Limb (tissue), 2 donors: ENCODE results near the gene KCNJ1.

ENCODE experiments used
- DNase-seq, 2 donors: peaks; one replicate each; pipeline ENCODE4 v3.0.0-alpha.2; 2016; ENCODE audit errors: extremely low spot score in 2 of 2

Gene KCNJ1

DNA sequence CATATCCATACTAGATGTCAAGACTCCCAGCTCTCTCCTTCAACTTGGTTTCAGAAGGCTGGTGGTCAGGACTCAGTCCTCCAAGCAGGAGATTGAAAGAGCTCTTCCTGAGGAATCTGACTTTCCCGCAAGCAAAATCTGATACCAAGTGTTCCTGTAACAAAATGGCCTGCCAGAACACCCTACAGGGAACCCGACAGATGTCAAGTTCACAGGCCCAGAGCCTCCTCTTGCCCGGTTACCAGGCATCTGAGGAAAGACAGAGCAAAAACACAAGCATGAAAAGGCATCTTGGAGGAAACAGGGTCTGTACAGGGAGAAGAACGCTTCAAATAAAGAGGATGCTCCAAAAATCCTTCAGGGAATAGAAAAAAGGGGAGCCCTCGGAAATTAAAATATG, 15.4 kb upstream of the KCNJ1 start:
- DNase-seq, result no peak

DNA sequence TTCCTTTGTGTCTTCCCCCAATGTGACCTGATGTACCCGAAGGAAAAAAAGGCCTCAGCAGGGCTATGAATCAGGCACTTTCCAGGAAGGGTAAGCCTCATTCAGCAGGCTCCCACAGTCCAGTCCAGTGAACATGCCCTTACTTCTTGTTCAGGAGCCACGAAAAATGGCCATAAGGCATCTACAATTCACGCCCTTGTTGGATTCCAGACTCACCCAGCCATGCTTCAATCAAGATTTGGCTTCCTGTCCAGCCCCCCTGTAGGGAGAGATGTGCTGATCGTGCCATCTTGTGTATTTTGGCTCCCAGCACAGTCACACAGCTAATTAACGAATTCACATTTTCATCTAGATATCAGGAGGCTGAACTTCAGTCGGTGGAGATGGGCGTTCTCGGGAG, 14.1 kb upstream of the KCNJ1 start:
- no peak for DNase-seq

DNA sequence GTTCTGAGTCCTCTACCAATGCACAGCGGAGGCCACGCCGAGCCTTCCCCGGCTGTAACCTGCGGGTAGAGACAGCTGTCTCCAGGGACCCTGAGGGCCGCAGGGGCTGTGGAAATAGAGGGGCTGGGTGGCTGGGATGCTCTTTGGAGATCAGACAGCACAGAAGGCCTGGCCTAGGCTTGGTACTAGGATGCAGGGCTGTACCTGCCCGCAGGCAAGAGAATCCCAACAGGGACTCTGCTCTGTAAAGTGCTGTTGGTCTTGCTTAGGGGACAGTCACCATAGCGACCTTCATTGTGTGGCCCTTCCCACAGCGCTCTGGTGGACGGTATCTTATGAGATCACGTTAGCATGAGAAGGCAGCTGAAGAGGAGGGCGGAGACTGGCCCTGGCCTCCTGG, 12.7 kb upstream of the KCNJ1 start:
- no peak for DNase-seq

DNA sequence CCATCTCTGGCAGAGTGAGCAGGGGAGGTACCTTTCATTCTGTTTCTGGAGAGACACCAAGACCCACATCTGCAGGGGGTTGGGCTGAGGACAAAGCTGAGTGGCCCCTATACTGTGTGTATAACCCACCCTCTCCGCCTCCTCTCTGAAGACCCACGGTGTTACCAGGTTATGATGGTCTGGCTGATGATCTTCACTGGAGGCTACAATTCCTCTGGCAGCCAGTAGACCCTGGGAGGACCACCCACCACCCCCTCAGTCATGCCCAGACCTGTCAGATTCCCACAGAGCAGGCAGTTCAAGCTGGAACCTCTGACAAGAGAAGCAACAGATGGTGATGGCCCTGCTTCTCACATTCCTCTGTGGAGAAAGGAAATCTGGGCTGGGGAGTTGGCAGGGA, 11.4 kb upstream of the KCNJ1 start:
- no peak for DNase-seq

DNA sequence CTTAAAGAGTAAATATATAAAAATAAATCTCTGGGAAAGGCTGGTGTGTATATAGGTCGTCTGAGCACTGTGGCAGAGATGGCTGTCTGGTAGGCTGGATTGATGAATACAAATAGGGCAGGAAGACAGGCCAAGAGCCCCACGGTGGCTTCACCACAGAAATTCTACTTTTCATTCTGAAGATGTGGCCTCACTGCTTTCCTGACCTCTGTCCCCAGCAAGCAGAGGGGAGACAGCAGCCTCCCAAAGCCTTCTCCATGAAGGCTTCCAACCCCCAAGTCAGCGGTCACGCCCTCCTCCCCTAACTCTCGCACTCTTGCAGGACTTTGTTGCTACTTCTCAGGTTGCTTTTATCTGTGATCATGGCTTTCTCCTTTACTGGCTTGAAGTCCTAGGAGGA, 10.6 kb upstream of the KCNJ1 start:
- DNase-seq, result no peak

DNA sequence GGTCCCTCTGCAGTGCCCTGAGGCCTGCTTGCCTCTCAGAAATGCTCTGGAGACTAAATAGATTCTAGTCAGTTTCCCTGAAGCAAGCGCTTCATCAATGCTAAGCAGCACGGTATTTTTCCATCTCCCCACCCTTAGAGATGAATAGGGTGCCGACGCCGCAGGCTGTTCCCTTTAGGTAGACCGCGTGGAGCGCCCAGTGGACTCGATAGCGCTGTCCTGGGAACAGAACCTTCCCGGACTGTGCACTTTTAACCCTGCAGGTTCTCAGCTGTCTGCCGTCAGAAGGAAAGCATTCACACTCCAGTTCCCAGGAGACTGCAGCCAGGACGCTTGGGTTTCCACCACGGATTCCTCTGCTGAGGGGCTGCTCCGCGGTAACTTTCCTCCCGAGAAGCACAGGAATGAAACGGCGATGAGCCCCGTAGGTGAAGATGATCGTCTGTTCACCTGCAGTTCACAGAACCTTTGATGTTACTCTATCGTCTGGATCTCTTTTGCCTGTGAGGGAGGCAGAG, 9.1 kb upstream of the KCNJ1 start:
- DNase-seq, result no peak

DNA sequence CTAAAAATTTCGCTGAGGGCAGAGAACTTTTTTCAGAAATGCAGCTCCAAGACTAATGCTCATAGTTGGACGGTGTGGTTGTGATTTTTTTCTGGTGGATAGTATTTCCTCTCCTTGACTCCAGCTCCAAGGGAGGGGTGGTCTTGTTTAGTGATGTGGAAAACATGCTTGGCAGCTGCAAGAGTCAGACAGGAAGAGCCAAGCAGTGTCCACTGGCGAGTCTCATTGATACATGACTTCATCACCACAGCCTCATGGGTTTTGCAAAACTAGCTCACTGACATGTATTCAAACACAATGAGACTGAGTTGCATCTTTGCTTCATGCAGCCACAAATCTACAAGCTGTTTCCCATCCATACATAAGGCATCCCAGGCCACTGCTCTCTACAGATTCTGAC, 7.3 kb upstream of the KCNJ1 start:
- DNase-seq, result peak in 1 of 2 donors; percentile 20

DNA sequence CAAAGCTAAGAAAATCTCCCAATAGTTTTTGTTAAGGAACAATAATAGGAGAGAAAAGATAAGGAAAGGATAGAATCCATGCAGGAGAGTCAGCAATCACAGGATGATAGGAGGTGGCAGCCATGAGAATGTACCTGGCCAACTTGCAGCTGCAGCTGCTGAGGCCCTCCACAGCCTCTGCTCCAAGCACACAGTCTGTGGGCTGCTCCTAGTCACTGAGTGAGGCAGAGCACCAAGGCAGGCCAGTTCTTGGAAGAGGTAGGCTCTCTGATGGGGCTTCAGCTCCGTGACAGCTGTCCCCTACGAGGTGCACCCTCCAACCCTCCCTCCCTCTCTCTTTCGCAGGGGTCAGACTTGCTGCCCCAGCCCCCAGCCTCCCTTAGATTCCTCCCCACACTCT, 5.5 kb upstream of the KCNJ1 start:
- no peak for DNase-seq

DNA sequence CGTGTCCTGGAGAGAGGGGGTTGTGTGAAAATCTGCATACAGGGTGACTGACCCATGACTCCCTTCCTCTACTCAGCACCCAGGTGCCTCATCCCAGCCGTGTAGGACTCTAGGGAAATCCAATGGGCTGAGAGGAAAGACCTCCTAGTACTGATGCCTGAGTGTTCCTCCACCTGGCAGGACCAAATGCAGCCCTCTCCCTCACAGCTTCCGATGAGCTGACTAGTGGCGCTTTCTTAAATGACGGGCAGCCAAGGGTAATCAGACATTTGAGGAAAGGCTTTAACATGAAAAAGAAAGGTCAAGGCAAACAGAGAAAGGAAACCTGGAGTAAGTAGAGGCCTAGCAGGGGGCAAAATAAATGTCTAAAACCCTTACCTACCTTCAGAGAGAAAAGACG, 5.0 kb upstream of the KCNJ1 start:
- DNase-seq, result no peak

DNA sequence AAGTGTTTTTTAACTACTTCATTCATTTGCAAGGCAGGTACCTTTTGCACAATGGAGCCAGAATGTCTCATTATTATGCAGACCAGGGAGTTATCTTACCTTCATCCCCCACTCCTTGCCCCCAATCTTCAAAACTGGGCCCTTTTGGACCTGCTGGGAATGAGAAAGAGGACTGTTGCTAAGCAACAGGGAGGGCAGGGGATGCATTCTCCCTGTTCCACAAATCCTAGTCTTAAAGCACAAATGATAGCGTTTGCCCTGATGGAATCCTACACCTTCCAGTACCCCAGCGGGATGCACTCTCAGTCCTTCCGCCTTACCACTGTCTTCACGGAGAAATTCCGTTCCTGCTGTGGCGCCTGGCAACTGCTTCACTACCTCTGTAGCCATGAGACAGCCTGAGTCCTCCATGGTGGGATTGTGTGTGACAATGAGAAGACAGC, 4.1 kb upstream of the KCNJ1 start:
- no peak for DNase-seq

DNA sequence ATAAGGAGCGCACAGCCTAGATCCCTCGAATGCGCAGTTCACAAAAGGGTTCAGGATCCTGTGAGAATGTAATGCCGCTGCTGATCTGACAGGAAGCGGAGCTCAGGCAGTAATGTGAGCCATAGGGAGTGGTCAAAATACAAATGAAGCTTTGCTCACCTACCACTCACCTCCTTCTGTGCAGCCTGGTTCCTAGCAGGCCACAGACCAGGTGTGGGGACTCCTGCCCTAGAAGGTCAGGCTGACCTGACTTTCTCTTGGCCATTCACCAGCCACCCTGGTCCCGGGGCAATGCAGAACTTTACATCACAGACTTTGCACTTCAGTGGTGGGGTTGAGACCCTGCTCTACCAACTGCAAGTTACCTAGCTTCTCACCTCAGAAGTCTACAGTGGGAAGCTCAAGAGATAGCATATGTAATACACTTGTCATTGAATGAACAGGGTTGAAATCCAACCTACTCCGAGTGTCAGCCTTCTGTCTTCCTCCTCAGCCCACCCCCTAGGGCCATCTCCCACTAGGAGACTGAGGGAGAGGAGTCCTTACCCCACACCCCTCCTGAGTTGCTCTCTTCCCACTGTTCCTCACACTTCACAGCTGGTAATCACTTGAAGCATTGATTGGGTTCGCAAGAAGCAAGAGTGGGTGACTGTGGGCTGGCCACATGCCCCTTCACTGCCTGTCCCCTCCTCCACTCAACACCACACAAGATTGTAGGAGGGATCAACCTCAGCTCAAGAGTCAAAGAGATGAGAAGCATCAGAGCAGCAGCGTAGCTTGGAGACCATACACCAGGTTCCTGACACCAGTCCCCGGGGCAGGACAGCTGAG, 2.0 kb upstream of the KCNJ1 start:
- DNase-seq, result no peak

DNA sequence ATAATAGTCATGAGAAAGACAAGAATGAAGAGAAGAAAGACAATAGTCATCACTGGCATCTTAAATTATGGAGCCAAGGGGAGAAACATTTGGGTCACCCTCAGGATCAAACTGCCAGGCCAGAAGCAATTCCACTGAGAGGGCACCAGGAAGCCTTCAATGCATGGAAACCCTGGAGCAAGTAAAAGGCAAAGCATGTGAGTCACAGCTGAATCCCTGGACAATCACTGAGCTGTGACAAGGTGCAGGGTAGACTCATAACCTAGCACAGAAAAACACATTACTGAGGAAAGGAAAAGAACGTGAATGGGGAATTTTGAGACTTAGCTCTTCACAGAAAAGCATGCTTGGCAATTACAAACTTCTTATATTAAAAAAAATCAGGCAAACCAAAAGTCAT, 1.6 kb downstream of the KCNJ1 start:
- DNase-seq, result no peak

DNA sequence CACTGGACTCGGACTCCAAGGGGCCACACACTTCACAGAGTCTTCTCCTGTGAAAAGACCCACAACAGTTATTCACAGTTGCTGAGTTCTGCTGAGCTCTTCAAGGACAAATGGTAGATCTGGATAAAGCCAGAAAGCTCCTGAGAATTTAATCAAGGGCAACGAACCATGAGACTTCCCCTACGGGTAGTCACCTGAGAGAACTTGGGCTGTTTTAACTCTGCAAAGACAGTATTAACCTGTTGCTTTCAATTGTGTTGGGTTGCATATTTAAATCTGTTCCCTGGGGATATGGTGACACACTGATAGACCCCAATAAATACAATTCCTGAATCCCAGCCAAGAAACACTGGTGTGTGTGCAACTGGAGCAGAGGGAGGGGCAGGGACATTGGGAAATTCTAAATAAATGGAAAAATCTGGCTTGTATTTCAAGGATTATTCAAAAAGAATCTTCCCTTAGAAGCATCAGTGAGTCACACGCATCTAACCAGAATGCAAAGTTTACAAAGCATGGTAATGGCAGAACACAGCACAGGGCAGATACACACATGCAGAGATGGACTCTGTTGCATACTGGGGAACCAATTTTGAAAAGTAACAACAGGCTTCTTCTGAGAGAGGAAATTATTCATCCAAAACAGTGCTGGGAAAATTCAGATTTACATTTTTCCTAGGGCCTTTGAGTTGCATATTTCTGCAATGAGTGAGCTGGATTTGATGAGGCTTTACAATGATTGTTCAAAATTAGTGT, 4.0 kb downstream of the KCNJ1 start:
- no peak for DNase-seq

DNA sequence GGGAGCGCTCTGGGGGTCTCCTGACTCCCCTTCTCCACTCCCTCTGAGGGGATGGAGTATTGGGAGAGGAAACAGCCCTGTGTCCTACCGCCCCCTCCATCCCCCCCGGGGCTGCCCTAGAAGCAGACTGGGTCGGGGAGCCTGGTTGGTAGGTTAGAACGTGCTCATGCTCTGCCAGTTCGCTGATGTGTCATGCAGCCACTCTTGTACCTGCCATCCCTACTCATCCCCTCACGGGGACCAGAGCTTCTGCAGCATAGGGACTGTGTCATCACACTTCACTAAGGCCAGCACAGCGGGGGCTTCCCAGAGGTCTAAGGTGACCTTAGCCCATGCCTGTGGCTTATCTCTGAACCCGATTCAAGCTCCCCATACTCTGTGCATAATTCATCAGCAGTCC, 4.7 kb downstream of the KCNJ1 start:
- DNase-seq, result no peak

DNA sequence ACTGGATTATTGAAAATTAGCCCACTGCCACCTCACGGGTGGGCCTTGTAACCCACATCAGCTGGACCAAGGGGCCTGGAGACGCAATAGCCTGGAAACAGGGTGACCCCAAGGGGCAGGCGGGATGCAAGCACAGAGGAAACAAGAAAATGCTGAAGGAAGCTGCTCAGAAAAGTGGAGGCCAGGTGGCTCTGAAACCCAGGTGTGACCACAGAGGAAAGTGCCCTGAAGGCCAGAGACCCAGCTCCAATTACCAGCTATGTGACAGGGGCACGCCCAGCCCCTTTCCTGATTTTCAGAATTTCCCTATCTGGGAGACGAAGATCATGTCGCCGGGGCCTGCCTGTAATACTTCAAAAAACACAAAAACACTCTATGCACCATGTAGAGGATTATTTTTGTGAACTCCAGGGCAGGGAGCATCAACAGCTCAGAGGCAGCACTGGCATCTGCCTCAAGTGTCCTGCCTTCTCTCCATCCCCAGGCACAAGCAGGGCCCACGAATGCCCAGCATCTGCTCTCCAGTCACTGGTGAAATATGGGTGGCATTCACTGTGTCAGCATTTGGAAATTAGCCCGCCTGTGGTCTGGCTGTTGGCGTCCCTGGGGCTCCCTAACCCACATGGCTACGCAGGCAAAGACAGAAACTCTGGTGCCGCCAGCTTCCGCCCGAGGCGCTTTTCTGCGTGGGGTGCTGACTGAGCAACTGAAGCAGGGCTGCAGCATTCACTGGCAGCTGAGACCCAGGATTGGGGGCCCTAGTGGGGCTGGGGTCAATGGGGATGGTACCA, 6.3 kb downstream of the KCNJ1 start:
- no peak for DNase-seq

DNA sequence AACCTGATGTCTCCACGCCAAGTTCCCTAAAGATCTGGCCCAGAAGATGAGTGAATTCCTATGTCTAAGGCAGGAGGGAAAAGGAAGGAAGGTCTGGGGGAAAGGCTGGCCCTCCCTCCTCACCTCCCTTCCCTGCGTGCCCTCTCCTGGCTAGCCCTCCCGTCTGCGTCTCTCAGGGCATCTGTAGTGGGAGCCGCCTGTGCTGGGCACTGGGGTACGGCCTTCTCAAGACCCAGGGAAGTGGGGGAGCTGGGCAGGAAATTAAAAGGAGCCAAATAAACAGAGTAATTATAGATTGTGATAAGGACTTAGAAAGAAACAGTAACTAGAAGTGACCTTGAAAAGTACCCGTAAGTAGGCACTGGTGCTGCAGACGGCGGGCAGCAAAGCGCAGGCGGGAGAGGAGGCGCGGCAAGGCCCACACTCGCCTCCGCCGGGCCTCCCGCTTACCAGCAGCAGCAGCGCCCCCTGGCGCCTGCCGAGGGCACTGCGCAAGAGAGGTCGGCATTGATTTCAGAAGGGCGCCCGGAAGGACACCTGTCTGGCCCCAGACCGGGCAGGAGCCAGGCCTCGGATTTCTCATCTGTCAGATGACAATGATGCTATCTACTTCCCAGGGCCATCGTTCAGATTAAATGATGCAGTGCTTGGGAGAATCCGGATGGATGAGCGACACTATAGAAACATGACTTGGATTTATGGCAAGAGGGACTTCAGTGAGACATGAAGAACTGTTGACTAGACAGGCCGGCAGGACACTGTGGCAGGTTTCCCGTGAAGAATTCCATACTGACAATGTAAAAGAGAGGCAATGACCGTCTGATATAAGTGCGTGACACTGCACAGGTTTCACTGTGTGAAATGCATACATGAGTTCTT, 7.3 kb downstream of the KCNJ1 start:
- peak; percentile 34 to 78 for DNase-seq

DNA sequence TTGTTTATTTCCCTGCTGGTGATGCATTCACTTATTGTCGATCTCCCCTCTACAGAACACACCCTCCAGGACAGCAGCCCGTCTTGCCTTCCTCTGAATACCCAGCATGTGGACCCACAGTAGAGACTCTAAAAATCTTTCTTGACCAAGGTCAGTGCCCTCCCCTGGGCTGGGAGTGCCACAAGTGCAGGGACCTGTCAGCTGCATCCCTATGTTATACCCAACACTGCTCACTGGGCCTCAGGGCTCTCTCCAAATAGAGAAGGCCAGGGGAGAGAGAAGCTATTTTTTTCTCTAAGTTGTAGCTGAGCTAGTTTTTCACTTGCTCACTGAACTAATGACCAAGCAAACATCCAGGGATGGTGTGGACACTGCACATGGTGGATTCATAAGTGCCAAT, 9.8 kb downstream of the KCNJ1 start:
- DNase-seq, result no peak

DNA sequence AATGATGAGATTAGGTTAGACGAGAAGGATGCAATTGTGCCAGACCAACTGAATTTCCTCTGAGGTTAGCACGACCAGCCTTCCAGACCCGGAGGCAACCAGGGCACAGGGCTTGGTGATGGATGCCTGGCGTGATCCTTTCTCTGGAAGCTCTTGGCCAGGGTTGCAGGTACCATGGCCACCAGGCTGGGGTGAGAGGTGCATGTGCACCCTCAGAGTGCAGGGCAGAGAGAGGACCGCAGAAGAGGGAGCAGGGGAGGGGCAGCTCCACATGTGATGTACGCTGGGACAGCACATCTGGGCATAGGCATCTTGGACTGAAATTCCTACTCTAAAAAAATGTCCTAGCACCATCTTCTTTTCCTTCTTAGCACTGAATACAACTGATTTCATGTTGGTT, 10.9 kb downstream of the KCNJ1 start:
- DNase-seq, result no peak

DNA sequence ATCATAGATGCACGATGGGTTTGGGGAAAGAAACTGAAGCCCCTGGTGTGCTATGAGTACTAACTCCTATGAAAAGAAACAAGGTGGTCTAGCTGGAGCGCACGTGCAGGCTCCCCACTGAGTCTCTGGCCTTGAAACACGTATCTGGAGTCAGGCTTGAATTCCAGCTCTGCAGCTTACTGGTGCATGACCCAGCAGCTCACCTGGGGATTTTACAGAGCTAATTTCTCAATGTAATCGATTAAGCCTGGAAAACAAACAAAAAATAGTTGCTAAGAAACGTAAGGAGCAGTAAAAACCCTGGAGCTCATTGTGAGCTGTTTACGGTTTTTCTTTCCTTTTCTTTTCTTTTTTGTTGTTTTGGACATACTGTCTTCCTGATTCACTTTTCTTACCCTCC, 12.3 kb downstream of the KCNJ1 start:
- no peak for DNase-seq

DNA sequence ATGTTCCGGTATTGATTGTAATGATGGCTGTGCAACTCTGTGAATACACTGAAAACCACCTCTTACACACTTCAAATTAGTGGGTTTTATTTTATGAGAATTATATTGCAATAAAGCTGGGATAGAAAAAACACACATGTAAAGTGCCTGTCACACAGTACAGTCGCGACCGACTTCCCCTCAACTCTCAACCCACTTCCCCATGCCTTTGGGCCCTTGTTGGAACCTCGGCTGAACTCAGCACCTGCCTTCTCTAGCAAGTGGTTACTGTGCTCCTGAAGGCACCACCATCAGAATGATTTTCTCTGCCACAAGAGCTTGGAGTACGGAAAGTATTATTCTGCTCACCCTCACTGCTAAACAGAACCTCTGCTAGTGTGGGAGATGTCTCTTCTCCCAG, 13.5 kb downstream of the KCNJ1 start:
- no peak for DNase-seq
